Epidermal melanocyte (primary cell): ENCODE results near the gene CARS2.
"Not testable (repeated sequence)": the region's sequence is repeated elsewhere in the genome, so short reads cannot be mapped to it uniquely, and the experiment has no call there.

Source experiments
- DNase-seq: peaks from one replicate; pipeline ENCODE4 v3.0.0; 2011; ENCODE audit warnings: low spot score; ENCODE audit not compliant: insufficient read length

Gene CARS2

DNA sequence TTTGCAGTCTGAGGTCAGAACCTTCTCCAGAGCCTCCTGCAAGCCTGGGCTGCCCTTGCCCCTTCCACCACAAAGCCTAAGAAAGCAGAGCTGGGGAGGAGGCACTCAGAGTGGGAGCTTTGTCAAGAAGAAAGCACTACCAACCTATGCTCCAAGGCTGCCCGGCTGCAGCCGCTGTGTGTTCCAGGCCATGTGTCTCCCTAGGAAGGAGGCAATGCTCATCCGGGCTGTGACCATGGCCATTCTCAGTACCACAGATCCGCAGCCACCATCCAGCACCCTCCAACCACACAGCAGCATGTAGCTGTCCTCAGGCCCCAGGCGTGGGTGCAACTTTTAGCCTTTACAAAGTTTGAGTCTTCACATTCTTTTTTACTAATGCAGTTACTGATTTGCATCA, 22.0 kb downstream of the CARS2 start:
- DNase-seq: no peak

DNA sequence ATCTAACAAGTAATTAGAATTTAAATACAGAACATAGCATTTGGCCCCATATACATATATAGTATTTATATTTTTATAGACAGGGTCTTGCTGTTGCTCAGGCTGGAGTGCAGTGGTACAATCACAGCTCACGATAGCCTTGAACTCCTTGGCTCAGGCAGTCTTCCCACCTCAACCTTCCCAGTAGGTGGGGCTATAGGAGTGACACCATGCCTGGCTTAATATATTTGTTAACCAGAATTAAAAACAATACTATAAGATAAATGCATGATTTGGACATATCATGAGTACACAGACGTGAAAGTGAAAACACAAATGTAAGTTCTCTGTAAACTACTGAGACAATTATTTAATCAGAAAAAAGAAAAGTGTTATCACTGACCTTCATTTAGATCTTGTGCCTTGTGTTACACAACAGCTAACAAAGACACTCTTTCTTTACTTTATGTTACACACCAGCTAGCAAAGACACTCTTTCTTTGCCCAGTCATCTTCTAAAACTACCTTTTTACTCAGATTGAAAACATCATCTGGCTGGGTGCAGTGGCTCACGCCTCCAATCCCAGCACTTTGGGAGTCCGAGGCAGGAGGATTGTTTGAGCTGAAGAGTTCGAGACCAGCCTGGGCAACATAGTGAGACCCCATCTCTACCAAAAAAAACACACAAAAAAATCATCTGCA, 22.6 kb downstream of the CARS2 start:
- peak; percentile 64 for DNase-seq

GRCh38 chr13:110682746-110683145, 23.2 kb downstream of the CARS2 start:
- no peak for DNase-seq

DNA sequence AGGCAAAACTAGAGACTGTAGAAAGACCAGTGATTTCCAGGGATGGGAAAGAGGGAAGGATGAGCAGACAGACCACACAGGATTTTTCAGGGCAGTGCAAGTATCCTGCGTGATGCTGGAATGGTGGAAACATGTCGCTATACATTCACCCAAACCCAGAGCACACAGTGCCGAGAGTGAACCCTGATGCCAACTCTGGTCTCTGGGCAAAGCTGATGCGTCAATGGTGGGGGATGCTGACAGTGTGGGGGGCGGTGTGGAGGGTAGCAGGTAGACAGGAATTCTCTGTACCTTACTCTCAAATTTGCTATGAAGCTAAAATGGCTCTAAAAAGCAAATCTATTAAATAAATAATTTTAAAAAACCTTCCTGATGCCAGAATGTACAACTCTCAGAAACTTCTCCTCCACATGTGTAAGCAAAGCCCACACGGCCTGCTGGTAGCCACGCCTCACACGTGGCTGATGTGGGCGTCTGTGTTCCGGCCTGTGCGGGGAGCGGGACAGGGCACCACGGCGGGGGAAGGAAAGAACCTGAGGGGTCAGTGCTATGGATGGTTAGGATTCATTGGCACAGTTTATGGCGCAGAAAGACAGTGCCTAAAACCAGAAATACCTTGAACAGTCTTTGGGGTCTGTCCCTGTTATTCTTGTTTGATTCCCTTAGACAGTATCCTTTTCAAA, 23.9 kb downstream of the CARS2 start:
- no peak for DNase-seq

DNA sequence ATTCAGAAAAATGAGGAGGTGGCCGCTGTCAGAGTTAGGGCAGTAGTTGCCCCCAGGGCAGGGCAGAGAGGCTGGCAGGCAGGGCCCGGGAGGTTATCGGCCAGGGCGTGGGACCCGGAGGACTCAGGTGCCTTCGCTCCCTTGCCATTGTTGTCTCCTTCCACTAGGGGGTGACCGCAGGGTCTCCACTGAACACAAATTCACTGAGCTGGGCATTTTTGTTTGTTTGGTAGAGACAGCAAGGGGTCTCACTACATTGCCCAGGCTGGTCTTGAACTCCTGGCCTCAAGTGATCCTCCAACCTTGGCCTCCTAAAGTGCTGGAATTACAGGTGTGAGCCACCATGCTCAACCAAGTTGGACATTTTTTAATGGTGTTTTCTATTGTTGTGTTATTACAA, 25.1 kb downstream of the CARS2 start:
- no peak for DNase-seq

DNA sequence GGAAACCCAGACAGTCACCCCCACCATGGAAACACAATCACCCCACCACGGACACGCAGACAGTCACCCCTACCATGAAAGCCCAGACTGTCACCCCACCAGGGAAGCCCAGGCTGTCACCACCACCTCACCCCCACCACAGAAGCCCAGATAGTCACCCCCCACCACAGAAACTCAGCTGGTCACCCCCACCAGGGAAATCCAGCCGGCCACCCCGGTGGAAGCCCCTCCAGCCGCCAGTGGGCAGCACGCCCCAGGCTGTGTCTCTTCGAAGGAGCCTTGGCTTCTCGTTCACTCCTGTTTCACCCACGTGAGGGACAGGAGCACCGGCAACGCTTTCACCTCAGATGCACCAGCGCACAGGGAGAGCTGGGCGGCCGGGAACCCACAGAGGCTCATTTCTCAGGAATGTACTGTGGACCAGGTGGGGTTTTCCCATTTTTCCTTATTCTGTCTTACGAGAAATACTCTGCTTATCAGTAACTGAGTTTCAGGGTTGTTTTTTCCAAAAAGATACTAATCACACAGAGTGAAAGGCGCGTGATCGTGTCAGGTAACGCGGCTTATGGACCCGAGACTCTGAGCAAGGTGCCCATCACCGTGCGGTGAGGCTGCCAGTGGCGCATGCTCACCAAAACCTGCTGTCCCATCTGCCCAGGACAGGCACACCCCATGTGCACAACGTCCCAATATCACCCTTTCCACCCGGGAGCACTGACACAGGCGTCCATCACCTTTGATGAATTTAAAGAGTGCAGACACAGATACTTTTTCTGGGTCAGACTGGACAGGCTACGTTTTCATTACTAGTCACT, 28.0 kb downstream of the CARS2 start:
- no peak for DNase-seq

DNA sequence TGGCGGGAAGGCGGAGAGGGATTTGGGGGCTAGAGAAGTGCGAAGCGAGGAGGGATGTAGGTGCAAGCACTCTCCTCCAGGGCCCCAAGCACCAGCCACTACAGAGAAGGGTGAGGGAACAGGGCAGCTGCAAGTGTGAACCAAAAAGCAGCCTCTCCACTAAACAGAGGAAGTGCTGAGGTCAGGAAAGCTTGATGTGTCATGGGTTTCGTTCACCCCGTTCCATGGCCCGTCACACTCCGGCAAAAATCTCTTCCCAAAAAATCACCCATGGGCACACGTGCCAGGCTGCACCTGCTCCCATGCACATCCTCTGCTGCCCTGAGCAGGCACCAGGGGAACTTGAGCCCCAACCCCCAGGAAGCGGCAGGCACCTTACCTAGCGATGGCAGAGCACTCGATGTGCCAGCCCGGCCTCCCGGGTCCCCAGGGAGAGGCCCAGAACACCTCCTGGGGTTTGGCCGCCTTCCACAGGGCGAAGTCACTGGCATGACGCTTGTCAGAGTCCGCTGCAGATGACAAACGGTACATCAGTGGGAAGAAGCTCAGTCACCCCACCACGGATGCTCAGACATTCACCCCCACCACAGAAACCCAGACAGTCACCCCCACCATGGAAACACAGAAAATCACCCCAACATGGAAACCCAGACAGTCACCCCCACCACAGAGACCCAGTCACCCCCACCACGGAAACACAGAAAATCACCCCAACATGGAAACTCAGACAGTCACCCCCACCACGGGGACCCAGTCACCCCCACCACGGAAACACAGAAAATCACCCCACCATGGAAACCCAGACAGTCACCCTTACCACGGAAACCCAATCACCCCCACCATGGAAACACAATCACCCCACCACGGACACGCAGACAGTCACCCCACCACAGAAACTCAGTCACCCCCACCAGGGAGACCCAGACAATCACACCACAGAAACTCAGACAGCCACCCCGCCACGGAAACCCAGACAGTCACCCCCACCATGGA, 29.0 kb downstream of the CARS2 start:
- DNase-seq: no peak

GRCh38 chr13:110669814-110670213, 36.1 kb downstream of the CARS2 start:
- not testable (repeated sequence) for DNase-seq

DNA sequence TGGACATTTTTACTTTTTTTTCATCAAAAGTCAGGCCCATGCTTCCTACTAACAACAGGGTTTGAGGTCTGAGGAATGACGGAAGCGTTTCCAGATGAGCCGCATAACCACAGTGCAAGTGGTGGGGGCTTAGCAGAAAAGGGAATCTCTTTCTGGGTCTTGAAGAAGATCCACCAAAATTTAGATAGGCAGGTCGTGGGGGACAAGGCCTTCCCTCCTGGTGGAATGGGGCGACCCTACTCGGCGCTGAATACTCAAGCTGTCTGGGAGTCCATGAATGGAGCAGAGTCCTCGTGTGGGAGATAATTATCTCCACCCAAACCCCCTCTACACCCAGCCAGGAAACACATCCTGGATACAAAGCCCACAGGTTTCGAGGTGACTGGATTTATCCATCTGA, 36.9 kb downstream of the CARS2 start:
- no peak for DNase-seq

DNA sequence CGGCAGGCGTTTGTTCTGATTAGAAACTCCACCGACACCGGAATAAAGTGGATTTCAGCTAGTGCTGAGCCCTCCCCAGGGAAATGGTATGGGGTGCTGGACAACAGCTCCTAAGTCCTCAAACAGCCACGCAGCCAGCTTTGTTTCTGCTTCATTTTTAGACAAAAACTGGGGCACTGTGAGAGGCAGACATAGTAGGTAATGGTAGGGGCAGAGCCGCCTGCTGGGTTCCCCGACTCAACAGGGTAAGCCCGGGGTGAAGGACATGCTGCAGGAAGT, 39.7 kb downstream of the CARS2 start:
- no peak for DNase-seq

GRCh38 chr13:110665491-110666254, 40.2 kb downstream of the CARS2 start:
- DNase-seq: no peak

DNA sequence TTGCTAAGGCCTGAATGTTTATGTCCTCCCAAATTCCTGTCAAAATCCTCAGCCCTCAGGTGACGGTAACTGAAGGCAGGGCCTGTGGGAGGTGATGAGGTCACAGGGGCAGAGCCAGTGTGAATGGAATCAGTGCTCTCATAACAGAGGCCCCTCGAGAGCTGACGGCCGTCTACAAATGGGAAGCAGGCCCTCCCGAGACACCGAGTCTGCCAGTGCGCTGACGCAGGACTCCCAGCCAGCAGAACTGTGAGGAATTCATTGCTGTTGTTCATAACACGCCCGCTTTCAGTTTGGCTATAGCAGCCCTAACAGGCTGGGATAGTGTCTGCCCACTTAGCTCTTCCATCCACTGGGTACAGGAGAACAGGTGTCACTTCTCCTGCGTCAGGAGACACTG, 41.2 kb downstream of the CARS2 start:
- no peak for DNase-seq

GRCh38 chr13:110664041-110664440, 41.9 kb downstream of the CARS2 start:
- DNase-seq: no peak

GRCh38 chr13:110663491-110663890, 42.4 kb downstream of the CARS2 start:
- DNase-seq: no peak

DNA sequence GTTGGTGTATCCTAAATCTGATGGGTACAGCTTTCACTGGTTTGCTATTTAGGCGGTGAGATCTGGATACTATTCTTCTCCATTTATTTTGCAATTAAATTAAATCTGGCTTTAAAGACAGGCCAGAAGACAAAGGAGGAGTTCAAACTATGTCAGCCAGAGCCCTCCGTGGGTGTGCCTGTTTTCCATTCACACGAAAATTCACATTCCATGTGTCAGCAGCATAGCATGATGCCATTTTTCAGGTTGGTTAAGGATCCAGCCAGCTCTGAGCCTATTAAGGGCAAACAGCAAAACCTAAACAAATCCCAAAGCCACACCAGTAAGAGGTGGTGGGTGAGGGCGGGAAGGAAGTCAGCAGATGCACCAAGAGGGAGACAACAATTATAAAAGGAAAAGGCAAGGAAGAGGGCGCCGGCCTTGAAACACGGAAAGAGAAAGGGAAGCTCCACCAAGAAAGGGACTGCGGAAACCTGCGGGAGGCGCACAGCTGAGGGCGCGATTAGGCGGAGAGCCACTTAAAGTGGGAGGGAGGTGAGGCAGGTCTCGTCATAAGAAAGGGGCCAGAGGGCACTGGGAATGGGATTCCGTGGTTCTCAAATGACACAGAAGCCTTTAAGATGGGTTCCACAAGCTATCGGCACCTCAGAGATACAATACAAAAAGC, 43.0 kb downstream of the CARS2 start:
- no peak for DNase-seq

- no peak for DNase-seq
Observed at GRCh38 chr13:110662091-110662490, 43.8 kb downstream of the CARS2 start.

GRCh38 chr13:110661256-110661655, 44.7 kb downstream of the CARS2 start:
- no peak for DNase-seq

DNA sequence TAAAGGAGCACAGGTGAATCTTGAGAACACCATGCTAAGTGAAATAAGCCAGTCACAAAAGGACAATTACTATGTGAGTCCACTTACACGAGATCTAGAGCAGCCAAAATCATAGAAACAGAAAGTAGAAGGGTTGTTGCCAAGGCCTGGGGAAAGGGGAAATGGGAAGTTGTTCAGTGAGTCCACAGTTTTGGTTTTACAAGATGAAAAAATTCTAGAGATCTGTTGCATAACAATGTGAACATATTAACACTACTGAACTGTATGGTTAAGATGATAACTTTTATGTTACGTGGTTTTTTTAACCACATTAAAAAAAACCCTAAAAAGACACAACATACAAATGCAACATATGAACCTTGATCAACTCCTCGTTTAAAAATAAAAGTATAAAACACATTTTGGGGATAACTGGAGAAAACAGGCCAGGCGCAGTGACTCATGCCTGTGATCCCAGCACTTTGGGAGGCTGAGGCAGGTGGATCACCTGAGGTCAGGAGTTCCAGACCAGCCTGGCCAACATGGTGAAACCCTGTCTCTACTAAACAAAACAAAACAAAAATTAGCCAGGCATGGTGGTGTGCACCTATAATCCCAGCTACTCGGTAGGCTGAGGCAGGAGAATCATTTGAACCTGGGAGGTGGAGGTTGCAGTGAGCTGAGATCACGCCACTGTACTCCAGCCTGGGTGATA, 47.6 kb downstream of the CARS2 start:
- DNase-seq: not testable (repeated sequence)

DNA sequence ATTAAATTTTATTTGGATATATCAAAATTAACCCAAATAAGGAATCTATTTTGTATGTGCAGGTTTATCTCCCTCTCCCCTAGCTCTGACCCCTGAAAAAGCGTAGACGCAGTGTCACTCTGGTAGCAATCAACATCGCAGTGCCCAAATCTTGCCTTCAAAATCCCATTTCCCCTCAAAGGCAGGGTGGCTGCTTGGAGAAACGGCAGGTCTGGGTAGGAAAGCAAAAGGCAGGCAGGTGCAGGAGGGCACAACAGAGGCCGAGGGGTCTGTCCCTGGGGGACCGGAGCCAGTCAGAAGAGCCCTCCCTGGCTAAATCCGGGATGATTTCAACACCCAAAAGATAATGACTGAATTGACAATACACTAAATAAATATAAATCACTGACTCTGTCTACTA, 48.7 kb downstream of the CARS2 start:
- DNase-seq: no peak

DNA sequence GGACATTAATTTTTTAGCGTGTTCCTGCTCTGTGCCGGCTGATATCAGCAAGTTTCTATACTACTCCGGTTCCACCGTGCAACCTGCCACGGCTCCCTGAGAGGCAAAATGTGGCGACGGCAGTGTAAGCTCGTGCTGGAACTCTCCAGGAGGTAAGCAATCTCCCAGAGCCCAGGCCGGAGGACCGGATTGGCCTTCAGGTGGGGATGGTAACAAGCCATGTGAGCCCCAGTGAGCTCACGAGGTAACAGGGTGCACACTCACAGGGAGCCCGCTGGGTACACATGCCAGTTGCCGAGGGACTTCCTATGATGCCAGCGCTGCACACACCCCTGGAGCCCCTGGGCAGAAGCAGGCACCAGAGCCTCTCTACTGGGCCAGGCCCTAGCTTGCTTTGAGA, 52.1 kb downstream of the CARS2 start:
- DNase-seq: no peak
